GM23338 (cell line): ENCODE data around the gene PUS3. TPM values are rescaled to one million over a fixed set of nuclear protein-coding genes. Genes with fewer than 3 reads are reported as not detected.

Experiments
- ATAC-seq: fragments of 200-7000 bp; cut with Tn5 transposase; 3 replicates; pipeline ENCODE4 v1.9.1; 2020
- DNase-seq: peaks from one replicate; pipeline ENCODE4 v3.0.0-alpha.2; 2015; ENCODE audit warnings: low spot score
- H2AFZ ChIP-seq: fragments of 200-600 bp; sonication (generic); 2 replicates; pipeline ENCODE4 v1.8.0; 2016; ENCODE audit warnings: antibody characterized with exemption, mild to moderate bottlenecking, moderate library complexity
- H3F3A ChIP-seq: fragments of 200-600 bp; sonication (generic); replicated peaks from 2 replicates; pipeline ENCODE4 v1.8.0; 2017; ENCODE audit warnings: antibody characterized with exemption, mixed run types, low read depth
- H3K27ac ChIP-seq: fragments of 200-600 bp; sonication (generic); 2 replicates; pipeline ENCODE4 v1.6.1; 2016; ENCODE audit warnings: low read depth
- H3K27me3 ChIP-seq: fragments of 200-600 bp; sonication (generic); 2 replicates; pipeline ENCODE4 v1.8.0; 2016; ENCODE audit warnings: mild to moderate bottlenecking, mixed run types, moderate library complexity; ENCODE audit not compliant: insufficient read depth
- H3K36me3 ChIP-seq: fragments of 200-600 bp; sonication (generic); 2 replicates; pipeline ENCODE4 v1.8.0; 2016; ENCODE audit warnings: mild to moderate bottlenecking; ENCODE audit not compliant: insufficient read depth
- H3K4me1 ChIP-seq: fragments of 200-600 bp; sonication (generic); 2 replicates; pipeline ENCODE4 v1.8.0; 2016; ENCODE audit warnings: mild to moderate bottlenecking, moderate library complexity; ENCODE audit not compliant: insufficient read depth
- H3K4me2 ChIP-seq: fragments of 200-600 bp; sonication (generic); 2 replicates; pipeline ENCODE4 v1.7.1; 2017; ENCODE audit warnings: mixed run types
- H3K4me3 ChIP-seq: fragments of 200-600 bp; sonication (generic); 2 replicates; pipeline ENCODE4 v1.6.1; 2016; ENCODE audit warnings: mixed run types
- H3K79me2 ChIP-seq: fragments of 200-600 bp; sonication (generic); replicated peaks from 2 replicates; pipeline ENCODE4 v1.8.0; 2017; ENCODE audit warnings: mild to moderate bottlenecking; ENCODE audit not compliant: insufficient read depth
- H3K9me2 ChIP-seq: fragments of 200-600 bp; sonication (generic); 2 replicates; pipeline ENCODE4 v1.8.0; 2017; ENCODE audit not compliant: insufficient read depth
- H4K20me1 ChIP-seq: fragments of 200-600 bp; sonication (generic); replicated peaks from 2 replicates; pipeline ENCODE4 v1.8.0; 2017; ENCODE audit warnings: mild to moderate bottlenecking; ENCODE audit not compliant: insufficient read depth
- H3K27ac Mint-ChIP-seq: 2 replicates; pipeline ENCODE4 v1.8.0; 2020; ENCODE audit warnings: inconsistent platforms, mild to moderate bottlenecking, moderate library complexity, mixed read lengths
- H3K27me3 Mint-ChIP-seq: 3 replicates; pipeline ENCODE4 v1.8.0; 2022; ENCODE audit warnings: low read depth, mild to moderate bottlenecking, moderate library complexity, mixed read lengths, inconsistent platforms; ENCODE audit not compliant: insufficient read depth, poor library complexity
- H3K36me3 Mint-ChIP-seq: 3 replicates; pipeline ENCODE4 v1.8.0; 2021; ENCODE audit warnings: low read depth, mild to moderate bottlenecking, inconsistent platforms, moderate library complexity, mixed read lengths
- H3K4me1 Mint-ChIP-seq: 3 replicates; pipeline ENCODE4 v1.8.0; 2020; ENCODE audit warnings: mild to moderate bottlenecking, inconsistent platforms, mixed read lengths
- H3K4me3 Mint-ChIP-seq: 3 replicates; pipeline ENCODE4 v1.8.0; 2021; ENCODE audit warnings: moderate library complexity, mild to moderate bottlenecking, inconsistent platforms, mixed read lengths
- H3K9me3 Mint-ChIP-seq: 3 replicates; pipeline ENCODE4 v1.8.0; 2020; ENCODE audit warnings: moderate library complexity, mild to moderate bottlenecking, inconsistent platforms, mixed read lengths
- CREB1 ChIP-seq: fragments of 250-450 bp; sonication (Bioruptor Pico); IDR thresholded peaks from 2 replicates; pipeline ENCODE4 v1.5.0; 2020; ENCODE audit warnings: low read depth, mild to moderate bottlenecking, moderate library complexity
- ETS1 ChIP-seq: IDR thresholded peaks from 2 replicates; pipeline ENCODE4 v1.6.1; 2016; ENCODE audit warnings: antibody characterized with exemption
- EZH2 ChIP-seq: fragments of 200-600 bp; sonication (generic); IDR thresholded peaks from one replicate; pipeline ENCODE4 v1.8.0; 2017; ENCODE audit warnings: antibody characterized with exemption, mild to moderate bottlenecking, low read depth; ENCODE audit not compliant: unreplicated experiment
- EZH2phosphoT487 ChIP-seq: fragments of 200-600 bp; sonication (generic); IDR thresholded peaks from one replicate; pipeline ENCODE4 v1.8.1; 2018; ENCODE audit warnings: antibody characterized with exemption; ENCODE audit not compliant: unreplicated experiment
- JUNB ChIP-seq: IDR thresholded peaks from one replicate; pipeline ENCODE4 v1.6.1; 2016; ENCODE audit warnings: antibody characterized with exemption; ENCODE audit not compliant: unreplicated experiment
- POLR2AphosphoS5 ChIP-seq: IDR thresholded peaks from 2 replicates; pipeline ENCODE4 v1.6.1; 2016; ENCODE audit warnings: antibody characterized with exemption, low read depth
- STAT1 ChIP-seq: IDR thresholded peaks from one replicate; pipeline ENCODE4 v1.6.1; 2016; ENCODE audit warnings: antibody characterized with exemption; ENCODE audit not compliant: unreplicated experiment
- ZNF114 ChIP-seq: fragments of 250-450 bp; sonication (Bioruptor Pico); IDR thresholded peaks from 2 replicates; pipeline ENCODE4 v1.5.0; 2020; ENCODE audit warnings: mild to moderate bottlenecking, moderate library complexity
- ZNF331 ChIP-seq: fragments of 250-450 bp; sonication (Bioruptor Pico); IDR thresholded peaks from 2 replicates; pipeline ENCODE4 v1.5.0; 2020; ENCODE audit warnings: low read depth, mild to moderate bottlenecking, moderate library complexity
- ZNF462 ChIP-seq: fragments of 250-450 bp; sonication (Bioruptor Pico); IDR thresholded peaks from 2 replicates; pipeline ENCODE4 v1.5.0; 2020; ENCODE audit warnings: mild to moderate bottlenecking, moderate library complexity
- polyA plus RNA-seq: library from polyadenylated mRNA; unstranded; fragments of >200 nt; fragmentation: Nextera tagmentation; extraction: Ambion mirVana; gene quantifications from 2 replicates; pipeline ENCODE4 v1.2.1, GENCODE V29; 2016
- total RNA-seq: library from RNA; depleted of rRNA; stranded (reverse); fragments of >200 nt; shearing (Covaris generic); gene quantifications from 2 replicates; pipeline ENCODE4 v1.2.3, GENCODE V29; 2014
- TF ChIP-seq, protein P1 (sequence below), 2 experiments: fragments of 200-600 bp in 1 of 2; sonication (generic) in 1 of 2; conservative IDR thresholded peaks; 2 replicates each; pipeline versions ENCODE4 v1.5.1 to v1.6.1; 2016 to 2017; ENCODE audit warnings: antibody characterized with exemption in 2 of 2, low read depth in 2 of 2, mild to moderate bottlenecking in 2 of 2, moderate library complexity in 1 of 2
- TF ChIP-seq, protein P2 (sequence below): IDR thresholded peaks from one replicate; pipeline ENCODE4 v1.6.1; 2018; ENCODE audit warnings: antibody characterized with exemption; ENCODE audit not compliant: unreplicated experiment

Gene PUS3
- total and polyA plus RNA-seq, 2 experiments from 2014 or later, result 15.8 to 24.1 TPM

- Histone ChIP-seq H3K27me3 (no peaks in the 10 kb centered on the region), H3K27ac (no peak overlapping the region), H3K4me1 (no peaks in the 10 kb centered on the region), H3K9me2 (no peaks in the 10 kb centered on the region), H3K36me3 (no peaks in the 10 kb centered on the region; the same call in 1 of the 2 replicates), H3F3A (no peaks in the 10 kb centered on the region), H3K79me2 (no peaks in the 10 kb centered on the region), H3K4me3 (no peak overlapping the region), H3K4me2 (no peak overlapping the region), H4K20me1 (no peaks in the 10 kb centered on the region), H2AFZ (no peak overlapping the region)
- TF ChIP-seq CREB1, result no peak
- no peak for TF ChIP-seq STAT1
- TF ChIP-seq, protein P1, sequence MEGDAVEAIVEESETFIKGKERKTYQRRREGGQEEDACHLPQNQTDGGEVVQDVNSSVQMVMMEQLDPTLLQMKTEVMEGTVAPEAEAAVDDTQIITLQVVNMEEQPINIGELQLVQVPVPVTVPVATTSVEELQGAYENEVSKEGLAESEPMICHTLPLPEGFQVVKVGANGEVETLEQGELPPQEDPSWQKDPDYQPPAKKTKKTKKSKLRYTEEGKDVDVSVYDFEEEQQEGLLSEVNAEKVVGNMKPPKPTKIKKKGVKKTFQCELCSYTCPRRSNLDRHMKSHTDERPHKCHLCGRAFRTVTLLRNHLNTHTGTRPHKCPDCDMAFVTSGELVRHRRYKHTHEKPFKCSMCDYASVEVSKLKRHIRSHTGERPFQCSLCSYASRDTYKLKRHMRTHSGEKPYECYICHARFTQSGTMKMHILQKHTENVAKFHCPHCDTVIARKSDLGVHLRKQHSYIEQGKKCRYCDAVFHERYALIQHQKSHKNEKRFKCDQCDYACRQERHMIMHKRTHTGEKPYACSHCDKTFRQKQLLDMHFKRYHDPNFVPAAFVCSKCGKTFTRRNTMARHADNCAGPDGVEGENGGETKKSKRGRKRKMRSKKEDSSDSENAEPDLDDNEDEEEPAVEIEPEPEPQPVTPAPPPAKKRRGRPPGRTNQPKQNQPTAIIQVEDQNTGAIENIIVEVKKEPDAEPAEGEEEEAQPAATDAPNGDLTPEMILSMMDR (conservative IDR thresholded peaks at IDR 0.05; ENCODE audit: low read depth in 2 of 2), result no peak
- TF ChIP-seq ETS1, result no peak
- no peak for TF ChIP-seq JUNB
- no peak for TF ChIP-seq EZH2
- TF ChIP-seq ZNF114 (CRISPR knock-in tag), result no peak
- TF ChIP-seq, protein P2, sequence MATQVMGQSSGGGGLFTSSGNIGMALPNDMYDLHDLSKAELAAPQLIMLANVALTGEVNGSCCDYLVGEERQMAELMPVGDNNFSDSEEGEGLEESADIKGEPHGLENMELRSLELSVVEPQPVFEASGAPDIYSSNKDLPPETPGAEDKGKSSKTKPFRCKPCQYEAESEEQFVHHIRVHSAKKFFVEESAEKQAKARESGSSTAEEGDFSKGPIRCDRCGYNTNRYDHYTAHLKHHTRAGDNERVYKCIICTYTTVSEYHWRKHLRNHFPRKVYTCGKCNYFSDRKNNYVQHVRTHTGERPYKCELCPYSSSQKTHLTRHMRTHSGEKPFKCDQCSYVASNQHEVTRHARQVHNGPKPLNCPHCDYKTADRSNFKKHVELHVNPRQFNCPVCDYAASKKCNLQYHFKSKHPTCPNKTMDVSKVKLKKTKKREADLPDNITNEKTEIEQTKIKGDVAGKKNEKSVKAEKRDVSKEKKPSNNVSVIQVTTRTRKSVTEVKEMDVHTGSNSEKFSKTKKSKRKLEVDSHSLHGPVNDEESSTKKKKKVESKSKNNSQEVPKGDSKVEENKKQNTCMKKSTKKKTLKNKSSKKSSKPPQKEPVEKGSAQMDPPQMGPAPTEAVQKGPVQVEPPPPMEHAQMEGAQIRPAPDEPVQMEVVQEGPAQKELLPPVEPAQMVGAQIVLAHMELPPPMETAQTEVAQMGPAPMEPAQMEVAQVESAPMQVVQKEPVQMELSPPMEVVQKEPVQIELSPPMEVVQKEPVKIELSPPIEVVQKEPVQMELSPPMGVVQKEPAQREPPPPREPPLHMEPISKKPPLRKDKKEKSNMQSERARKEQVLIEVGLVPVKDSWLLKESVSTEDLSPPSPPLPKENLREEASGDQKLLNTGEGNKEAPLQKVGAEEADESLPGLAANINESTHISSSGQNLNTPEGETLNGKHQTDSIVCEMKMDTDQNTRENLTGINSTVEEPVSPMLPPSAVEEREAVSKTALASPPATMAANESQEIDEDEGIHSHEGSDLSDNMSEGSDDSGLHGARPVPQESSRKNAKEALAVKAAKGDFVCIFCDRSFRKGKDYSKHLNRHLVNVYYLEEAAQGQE, result no peak
- TF ChIP-seq POLR2AphosphoS5, result no peak
- TF ChIP-seq ZNF462, result no peak
- no peak for TF ChIP-seq ZNF331 (CRISPR knock-in tag)
- no peak for TF ChIP-seq EZH2phosphoT487
- H3K27me3 Mint-ChIP-seq, result no peaks in the 10 kb centered on the region
- H3K36me3 Mint-ChIP-seq, result peaks cover 10% of the 10 kb centered on the region
- no peak overlapping the region for H3K4me3 Mint-ChIP-seq
- ATAC-seq (no peak), DNase-seq (no peak)
- 0 out of 3 replicates have a peak, but pooled peaks cover 2% of the 10 kb centered on the region for H3K4me1 Mint-ChIP-seq
- no peak overlapping the region for H3K27ac Mint-ChIP-seq
- H3K9me3 Mint-ChIP-seq, result peaks cover 14% of the 10 kb centered on the region; the same call in 2 of the 3 replicates
These were observed 30.9 kb downstream of the PUS3 start for GRCh38 chr11:125872138-125872491.
